Endometrial microvascular endothelial cells (primary cell): Measurements from ENCODE around the gene CCND1. TPM values are rescaled to one million over a fixed set of nuclear protein-coding genes. Genes with fewer than 3 reads are reported as not detected.

ENCODE experiments used
- in situ Hi-C: cut with HindIII; loops from 2 replicates; pipeline ENCODE4 v1.10.0; 2017; ENCODE audit warnings: low sequenced_read_pairs, low pct_unique_long_range_greater_than_20kb; ENCODE audit errors: inconsistent ontology term
- total RNA-seq: library from RNA; depleted of rRNA; stranded (reverse); fragments of >200 nt; gene quantifications from one replicate; pipeline ENCODE4 v1.2.3, GENCODE V29; 2015; ENCODE audit errors: inconsistent ontology term

The CCND1 gene
- total RNA-seq, 1 donor from 2014 or later: 339 TPM

- in situ Hi-C loops: loop anchor here (25.0 kb wide), 1 partner anchor 547 kb away; no protein-coding TSS in a partner anchor
These were observed 17.9 kb downstream of the CCND1 start for GRCh38 chr11:69658626-69659450.

DNA sequence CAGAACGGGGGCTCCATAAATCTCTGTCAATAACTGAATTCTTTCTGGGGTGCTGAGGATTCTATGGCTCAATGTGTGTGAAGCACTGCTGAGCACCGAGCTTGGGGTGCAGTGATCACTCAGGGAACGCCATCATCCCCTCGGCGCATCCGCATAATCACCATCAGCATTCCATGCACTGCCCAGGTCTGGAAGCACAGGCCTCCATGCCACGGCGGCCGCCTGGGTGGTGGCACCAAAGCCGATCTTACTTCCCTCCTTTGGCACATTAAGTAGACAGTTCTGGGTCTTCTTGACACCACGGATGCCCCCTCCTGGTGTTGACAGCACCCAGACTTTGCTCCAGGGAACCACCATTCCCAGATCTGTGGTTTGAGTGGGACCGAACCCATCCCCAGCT is 18.6 kb downstream of the CCND1 start:
- in situ Hi-C loops: loop anchor here (25.0 kb wide), 1 partner anchor 547 kb away; no protein-coding TSS in a partner anchor

GRCh38 chr11:69660001-69660500 is 19.1 kb downstream of the CCND1 start:
- in situ Hi-C loops: loop anchor here (25.0 kb wide), 1 partner anchor 548 kb away; no protein-coding TSS in a partner anchor

GRCh38 chr11:69661413-69661715 is 20.4 kb downstream of the CCND1 start:
- in situ Hi-C loops: loop anchor here (25.0 kb wide), 1 partner anchor 549 kb away; no protein-coding TSS in a partner anchor

GRCh38 chr11:69662021-69662698 is 21.2 kb downstream of the CCND1 start:
- in situ Hi-C loops: loop anchor here (25.0 kb wide), 1 partner anchor 550 kb away; no protein-coding TSS in a partner anchor

- in situ Hi-C loops: loop anchor here (25.0 kb wide), 1 partner anchor 551 kb away; no protein-coding TSS in a partner anchor
These were observed 21.9 kb downstream of the CCND1 start for GRCh38 chr11:69662806-69663205.

- in situ Hi-C loops: loop anchor here (25.0 kb wide), 1 partner anchor 551 kb away; no protein-coding TSS in a partner anchor
These were observed 22.4 kb downstream of the CCND1 start for GRCh38 chr11:69663326-69663725.

- in situ Hi-C loops: loop anchor here (25.0 kb wide), 1 partner anchor 552 kb away; no protein-coding TSS in a partner anchor
These were observed 23.3 kb downstream of the CCND1 start for GRCh38 chr11:69664103-69664775.

DNA sequence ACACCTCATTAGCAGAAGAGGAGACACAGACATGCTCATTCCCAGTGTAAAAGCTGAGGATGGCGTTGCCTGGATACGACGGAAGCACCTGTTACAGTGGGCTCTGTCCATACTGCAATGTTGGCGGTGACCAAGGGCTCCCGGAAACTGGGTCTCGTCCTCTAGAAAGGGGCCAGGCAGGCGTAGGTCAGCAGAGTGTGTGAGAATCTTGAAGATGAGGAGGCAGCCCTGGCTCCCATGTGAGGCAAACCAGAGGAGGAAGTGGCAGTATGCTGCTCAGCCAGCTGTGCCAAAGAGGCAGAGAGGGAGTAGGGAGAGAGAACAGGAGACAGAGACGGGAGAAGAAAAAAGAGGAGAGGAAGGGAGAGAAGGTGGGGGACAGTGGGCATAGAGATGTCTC is 23.9 kb downstream of the CCND1 start:
- in situ Hi-C loops: loop anchor here (25.0 kb wide), 1 partner anchor 553 kb away; no protein-coding TSS in a partner anchor

DNA sequence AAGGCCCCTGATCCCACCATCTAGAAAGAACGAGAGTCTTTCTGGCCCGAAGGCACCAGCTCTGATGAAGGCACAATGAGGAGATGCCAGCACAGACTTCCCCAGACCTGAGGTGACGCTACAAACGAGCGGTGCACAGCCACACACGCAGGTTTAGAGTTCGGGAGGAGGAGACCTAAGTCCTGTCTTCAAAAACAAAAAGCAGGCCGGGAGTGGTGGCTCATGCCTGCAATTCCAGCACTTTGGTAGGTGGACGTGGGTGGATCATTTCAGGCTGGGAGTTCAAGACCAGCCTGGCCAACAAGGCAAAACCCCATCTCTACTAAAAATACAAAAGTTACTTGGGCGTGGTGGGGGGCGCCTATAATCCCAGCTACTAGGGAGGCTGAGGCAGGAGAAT is 24.7 kb downstream of the CCND1 start:
- in situ Hi-C loops: loop anchor here (25.0 kb wide), 1 partner anchor 553 kb away; no protein-coding TSS in a partner anchor

- in situ Hi-C loops: loop anchor here (25.0 kb wide), 1 partner anchor 554 kb away; no protein-coding TSS in a partner anchor
These were observed 25.3 kb downstream of the CCND1 start for GRCh38 chr11:69666261-69666660.

GRCh38 chr11:69666752-69667536 is 26.0 kb downstream of the CCND1 start:
- in situ Hi-C loops: loop anchor here (25.0 kb wide), 1 partner anchor 555 kb away; no protein-coding TSS in a partner anchor

DNA sequence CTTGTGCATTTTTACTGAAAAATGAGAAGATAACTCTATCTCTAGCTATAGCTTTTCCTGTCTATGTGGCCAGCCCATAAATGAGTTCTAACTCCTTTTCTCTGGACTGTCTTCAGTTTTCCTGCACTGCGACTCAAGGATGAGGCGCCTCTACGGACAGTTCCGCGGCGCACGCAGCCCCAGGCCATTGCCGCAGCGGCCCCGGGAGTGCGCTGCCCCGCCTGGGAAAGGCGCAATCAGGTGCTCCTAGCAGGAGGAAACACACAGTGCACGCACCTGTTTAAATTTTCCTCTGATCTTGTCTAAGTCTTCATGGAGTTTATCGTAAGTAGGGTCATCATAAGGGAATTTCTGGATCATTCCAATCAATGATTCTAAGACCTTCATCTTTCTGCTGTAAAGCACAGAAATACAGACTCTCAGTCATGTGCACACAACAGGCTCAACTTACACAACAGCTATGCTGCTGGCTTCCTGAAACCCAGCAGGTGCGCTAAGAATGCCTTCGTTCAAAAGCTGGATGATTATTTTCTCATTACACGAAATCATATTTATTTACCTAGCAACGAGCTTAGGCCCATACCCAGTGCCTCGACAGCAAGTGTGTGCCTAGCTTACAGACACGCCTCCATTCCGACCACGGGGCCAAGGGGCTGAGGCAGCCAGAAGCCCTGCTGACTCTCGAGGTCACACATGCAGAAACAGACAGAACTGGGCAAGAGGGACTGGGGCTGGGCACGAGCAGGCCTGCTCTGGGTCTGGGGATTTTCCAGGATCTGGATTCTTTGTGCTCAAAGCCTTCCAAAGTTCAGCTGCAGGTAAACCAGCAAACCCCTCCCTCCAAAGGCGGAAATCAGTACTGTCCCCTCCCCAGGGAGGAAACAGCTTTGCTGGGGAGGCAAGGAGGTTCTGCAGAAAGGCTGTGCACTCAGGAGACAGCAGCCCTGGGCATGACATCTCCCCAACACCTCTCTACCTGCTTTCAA is 27.0 kb downstream of the CCND1 start:
- in situ Hi-C loops: loop anchor here (25.0 kb wide), 1 partner anchor 556 kb away; no protein-coding TSS in a partner anchor

DNA sequence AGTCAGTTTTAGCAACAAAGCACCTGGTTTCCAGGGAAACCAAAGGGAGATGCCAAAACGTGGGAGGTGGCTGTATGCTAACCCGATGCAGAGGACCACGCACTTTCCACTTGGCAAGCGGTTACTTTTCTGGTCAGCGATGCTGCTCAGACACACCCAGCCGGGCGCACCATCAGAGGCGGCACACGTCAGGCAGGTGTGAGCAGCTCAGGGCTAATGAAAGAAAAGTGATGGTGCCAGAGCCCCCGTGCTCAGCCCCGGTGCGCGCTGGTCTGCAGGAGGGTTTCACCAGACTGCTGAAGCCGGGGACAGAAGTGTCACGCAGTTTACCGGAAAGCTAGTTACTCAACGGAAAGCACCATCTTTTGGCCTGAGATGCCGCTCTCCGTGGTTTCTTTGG is 28.5 kb downstream of the CCND1 start:
- in situ Hi-C loops: loop anchor here (25.0 kb wide), 1 partner anchor 557 kb away; no protein-coding TSS in a partner anchor

DNA sequence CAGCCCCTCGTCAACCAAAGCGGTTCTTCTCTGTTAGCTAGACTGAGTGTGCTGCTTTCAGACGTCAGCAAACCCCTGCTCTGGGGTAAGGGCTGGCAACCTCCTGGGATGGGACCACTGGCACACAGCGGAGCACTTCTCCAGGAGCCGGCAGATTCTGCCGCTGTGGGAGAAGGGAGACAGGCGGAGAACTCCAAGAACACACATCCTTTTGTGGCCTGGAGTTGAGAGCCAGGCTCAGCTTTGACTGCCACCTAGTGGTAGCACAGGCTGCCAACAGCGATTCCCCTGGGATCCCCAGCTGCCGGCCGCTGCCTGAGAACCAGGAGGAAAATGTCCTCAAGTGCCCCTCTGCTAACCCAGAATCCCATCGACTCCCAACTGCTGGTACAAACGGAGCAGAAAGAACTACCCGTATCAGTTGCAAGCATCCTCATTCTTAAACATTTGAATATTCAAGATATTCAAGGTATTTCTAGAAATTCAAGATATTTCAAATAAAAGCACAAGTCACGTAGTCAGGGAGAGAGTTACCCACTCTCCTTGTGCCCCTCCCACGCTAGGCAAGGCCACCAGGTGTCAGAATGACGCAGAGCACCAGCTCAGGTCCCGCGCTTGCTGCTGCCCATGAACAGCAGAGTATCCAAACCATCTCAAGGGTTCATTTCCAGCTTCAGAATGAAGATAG is 29.3 kb downstream of the CCND1 start:
- in situ Hi-C loops: loop anchor here (25.0 kb wide), 1 partner anchor 558 kb away; no protein-coding TSS in a partner anchor

DNA sequence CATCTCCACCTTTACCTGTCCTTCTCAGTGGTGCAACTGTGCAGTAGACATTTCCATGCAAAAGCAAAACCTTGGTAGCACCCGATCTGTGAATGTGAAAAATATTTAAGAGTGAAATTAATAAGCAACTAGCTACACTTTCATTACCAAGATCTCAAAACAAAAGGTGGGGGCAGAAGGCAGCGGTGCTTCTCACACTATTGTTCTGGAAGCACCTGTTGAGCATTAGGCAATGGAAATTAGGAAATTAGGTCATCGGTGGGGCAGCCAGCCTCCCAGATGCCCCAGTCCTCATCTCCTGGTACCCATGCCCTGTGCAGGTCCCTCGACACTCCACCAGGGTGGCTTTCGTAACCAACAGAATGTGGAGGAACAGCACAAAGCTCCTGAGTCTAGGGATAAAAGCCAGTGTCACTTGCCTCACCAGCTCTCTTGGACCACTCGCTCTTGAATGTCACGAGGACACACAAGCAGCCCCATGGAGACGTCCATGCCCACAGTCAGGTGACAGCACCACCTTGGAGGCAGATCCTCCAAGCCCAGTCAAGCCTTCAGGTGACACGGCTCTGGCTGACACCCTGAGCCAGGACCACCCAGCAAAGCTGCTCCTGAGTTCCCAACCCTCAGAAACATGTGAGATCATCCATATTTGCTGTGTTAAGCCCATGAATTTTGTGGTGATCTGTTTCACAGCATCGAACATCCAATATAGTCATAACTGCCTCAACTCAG is 30.9 kb downstream of the CCND1 start:
- in situ Hi-C loops: loop anchor here (25.0 kb wide), 1 partner anchor 560 kb away; no protein-coding TSS in a partner anchor
